ENCODE data around the gene APOL3.
"Not testable (repeated sequence)": the region's sequence is repeated elsewhere in the genome, so short reads cannot be mapped to it uniquely, and the experiment has no call there.

- not testable (repeated sequence) for TF ChIP-seq CTCF (IDR thresholded peaks at IDR 0.05; ENCODE audit: poor library complexity); EZH2 (IDR thresholded peaks at IDR 0.05; ENCODE audit: borderline replicate concordance); EZH2phosphoT487 (IDR thresholded peaks at IDR 0.05; ENCODE audit: low read depth, severe bottlenecking, unreplicated experiment)
Observed at GRCh38 chr22:36099561-36099960, 61.0 kb downstream of the APOL3 start.

Data from hepatocyte (in vitro differentiated cells).